Peyer's patch (tissue), 4 donors: ENCODE data around the gene GPR152.

Source experiments
- POLR2A ChIP-seq, 2 donors: fragments of 450-650 bp; IDR thresholded peaks; one replicate each; pipeline ENCODE4 v1.5.1; 2017; ENCODE audit warnings: antibody characterized with exemption in 2 of 2, mild to moderate bottlenecking in 2 of 2, moderate library complexity in 2 of 2
- TF ChIP-seq, protein P1 (sequence below), 6 experiments: fragments of 450-650 bp in 4 of 6; fragments of 200-600 bp in 2 of 6; sonication (generic) in 1 of 6; IDR thresholded peaks; one replicate each; pipeline ENCODE4 v1.5.1; 2017 to 2019; ENCODE audit warnings: antibody characterized with exemption in 6 of 6, mild to moderate bottlenecking in 3 of 6, moderate library complexity in 1 of 6

DNA sequence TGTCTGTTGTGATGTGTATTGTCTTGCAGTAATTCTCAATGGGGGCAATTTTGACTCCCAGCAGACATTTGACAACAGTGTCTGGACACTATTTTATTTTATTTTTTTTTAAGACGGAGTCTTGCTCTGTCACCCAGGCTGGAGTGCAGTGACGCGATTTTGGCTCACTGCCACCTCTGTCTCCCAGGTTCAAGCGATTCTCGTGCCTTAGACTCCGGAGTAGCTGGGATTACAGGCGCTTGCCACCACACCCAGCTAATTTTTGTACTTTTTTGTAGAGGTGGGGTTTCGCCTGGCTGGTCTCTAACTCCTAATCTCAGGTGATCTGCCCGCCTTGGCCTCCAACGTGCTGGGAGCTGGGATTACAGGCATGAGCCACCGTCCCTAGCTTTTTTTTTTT, 22.8 kb downstream of the GPR152 start:
- no peak for TF ChIP-seq POLR2A (IDR thresholded peaks at IDR 0.05)
- TF ChIP-seq, protein P1, sequence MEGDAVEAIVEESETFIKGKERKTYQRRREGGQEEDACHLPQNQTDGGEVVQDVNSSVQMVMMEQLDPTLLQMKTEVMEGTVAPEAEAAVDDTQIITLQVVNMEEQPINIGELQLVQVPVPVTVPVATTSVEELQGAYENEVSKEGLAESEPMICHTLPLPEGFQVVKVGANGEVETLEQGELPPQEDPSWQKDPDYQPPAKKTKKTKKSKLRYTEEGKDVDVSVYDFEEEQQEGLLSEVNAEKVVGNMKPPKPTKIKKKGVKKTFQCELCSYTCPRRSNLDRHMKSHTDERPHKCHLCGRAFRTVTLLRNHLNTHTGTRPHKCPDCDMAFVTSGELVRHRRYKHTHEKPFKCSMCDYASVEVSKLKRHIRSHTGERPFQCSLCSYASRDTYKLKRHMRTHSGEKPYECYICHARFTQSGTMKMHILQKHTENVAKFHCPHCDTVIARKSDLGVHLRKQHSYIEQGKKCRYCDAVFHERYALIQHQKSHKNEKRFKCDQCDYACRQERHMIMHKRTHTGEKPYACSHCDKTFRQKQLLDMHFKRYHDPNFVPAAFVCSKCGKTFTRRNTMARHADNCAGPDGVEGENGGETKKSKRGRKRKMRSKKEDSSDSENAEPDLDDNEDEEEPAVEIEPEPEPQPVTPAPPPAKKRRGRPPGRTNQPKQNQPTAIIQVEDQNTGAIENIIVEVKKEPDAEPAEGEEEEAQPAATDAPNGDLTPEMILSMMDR (IDR thresholded peaks at IDR 0.05), result no peak
